Measurements from ENCODE around the gene CFAP221. TPM values are rescaled to one million over a fixed set of nuclear protein-coding genes. Genes with fewer than 3 reads are reported as not detected.

Gene CFAP221
- polyA plus RNA-seq, 2 of the 4 experiments (the other 2 are of a cell fraction): 0.17 to 0.30 TPM

- Histone ChIP-seq H3K4me3 (no peak overlapping the region), H3K27ac (no peak overlapping the region), H3K4me1 (no peaks in the 10 kb centered on the region), H3K4me2 (no peak overlapping the region), H3K9me3 (0 out of 3 replicates have a peak, but pooled peaks cover 3% of the 10 kb centered on the region)
- FAIRE-seq (no peak), DNase-seq (ENCODE audit: low read depth in 1 of 2, low spot score in 1 of 2) (no peak), ATAC-seq (no peak)
- POLR2A ChIA-PET: no interaction called here
- CTCF ChIA-PET: no interaction called here
- TF ChIP-seq CBX2 (IDR thresholded peaks at IDR 0.05; ENCODE audit: borderline replicate concordance, low read depth) (no peak), HES2 (IDR thresholded peaks at IDR 0.05) (no peak), KDM1A (IDR thresholded peaks at IDR 0.05; ENCODE audit: low read depth) (no peak), EP300 (IDR thresholded peaks at IDR 0.05) (no peak), TFCP2L1 (CRISPR knock-in tag; IDR thresholded peaks at IDR 0.05) (no peak), HEYL (CRISPR knock-in tag; IDR thresholded peaks at IDR 0.05) (no peak), USF2 (IDR thresholded peaks at IDR 0.05) (no peak), SREBF2 (IDR thresholded peaks at IDR 0.05) (no peak), PHF8 (IDR thresholded peaks at IDR 0.05; ENCODE audit: borderline replicate concordance, low read depth) (no peak), JUN (IDR thresholded peaks at IDR 0.05) (no peak)
- WGBS (ENCODE audit: missing lambda C conversion rate): 29% methylated on average over 3 of the region's 3 CpGs
Observed at GRCh38 chr2:119574108-119574815, 30.0 kb downstream of the CFAP221 start.

- Histone ChIP-seq H3K27ac (no peak overlapping the region), H3K4me2 (no peak overlapping the region), H3K4me1 (no peaks in the 10 kb centered on the region), H3K4me3 (no peak overlapping the region), H3K9me3 (0 out of 3 replicates have a peak, but pooled peaks cover 3% of the 10 kb centered on the region)
- no peak for TF ChIP-seq POLR2AphosphoS2 (conservative IDR thresholded peaks at IDR 0.05; ENCODE audit: low read length)
- no peak for TF ChIP-seq HOXA7 (CRISPR knock-in tag; IDR thresholded peaks at IDR 0.05)
- TF ChIP-seq HMGXB4 (CRISPR knock-in tag; IDR thresholded peaks at IDR 0.05; ENCODE audit: borderline replicate concordance): no peak
- TF ChIP-seq ELK1 (IDR thresholded peaks at IDR 0.05; ENCODE audit: low read depth, low read length): no peak
- CTCF ChIA-PET: no interaction called here
- WGBS (ENCODE audit: missing lambda C conversion rate): 55% methylated on average over 2 of the region's 2 CpGs
- POLR2A ChIA-PET: no interaction called here
- DNase-seq (ENCODE audit: low read depth in 1 of 2, low spot score in 1 of 2) (no peak), FAIRE-seq (no peak), ATAC-seq (no peak)
Observed at GRCh38 chr2:119574864-119575263, 30.6 kb downstream of the CFAP221 start.

GRCh38 chr2:119575439-119575838 lies 31.2 kb downstream of the CFAP221 start:
- TF ChIP-seq JUNB (IDR thresholded peaks at IDR 0.05) (no peak), MYC (IDR thresholded peaks at IDR 0.05; ENCODE audit: borderline replicate concordance, low read length) (no peak), HOXB5 (CRISPR knock-in tag; IDR thresholded peaks at IDR 0.05) (no peak), HOXA7 (CRISPR knock-in tag; IDR thresholded peaks at IDR 0.05) (no peak), HOXB13 (CRISPR knock-in tag; IDR thresholded peaks at IDR 0.05; ENCODE audit: low read depth) (no peak), POLR2A (IDR thresholded peaks at IDR 0.05; ENCODE audit: low read length) (no peak), SREBF2 (IDR thresholded peaks at IDR 0.05) (no peak), RCOR1 (IDR thresholded peaks at IDR 0.05; ENCODE audit: low read depth, low read length) (no peak), CEBPB (IDR thresholded peaks at IDR 0.05) (no peak), MAFK (IDR thresholded peaks at IDR 0.05; ENCODE audit: partially characterized antibody) (no peak), FOSB (CRISPR knock-in tag; IDR thresholded peaks at IDR 0.05) (no peak)
- H3K4me2 ChIP-seq: no peak overlapping the region
- CTCF ChIA-PET: no interaction called here
- H3K4me1 ChIP-seq: no peaks in the 10 kb centered on the region
- no peak for DNase-seq (ENCODE audit: low read depth in 1 of 2, low spot score in 1 of 2)
- POLR2A ChIA-PET: no interaction called here
- no peak overlapping the region for H3K27ac ChIP-seq
- 13% methylated on average over 1 of the region's 1 CpG for WGBS (ENCODE audit: missing lambda C conversion rate)
- no peak for FAIRE-seq
- 0 out of 3 replicates have a peak, but pooled peaks cover 3% of the 10 kb centered on the region for H3K9me3 ChIP-seq
- no peak for ATAC-seq
- H3K4me3 ChIP-seq: no peak overlapping the region

Measured in A549 (cell line).